HCT116 (cell line): Measurements from ENCODE around the gene TNNI3.

Source experiments
- CBX3 ChIP-seq: IDR thresholded peaks from 2 replicates; pipeline ENCODE4 v1.6.1; 2012; ENCODE audit warnings: low read depth
- CEBPB ChIP-seq: IDR thresholded peaks from 2 replicates; pipeline ENCODE4 v1.6.1; 2012; ENCODE audit warnings: low read depth
- EZH2 ChIP-seq: fragments of 200-600 bp; sonication (generic); IDR thresholded peaks from 2 replicates; pipeline ENCODE4 v1.6.1; 2017; ENCODE audit warnings: antibody characterized with exemption, mixed run types
- EZH2phosphoT487 ChIP-seq: fragments of 200-600 bp; IDR thresholded peaks from 2 replicates; pipeline ENCODE4 v1.6.1; 2018; ENCODE audit warnings: antibody characterized with exemption, borderline replicate concordance
- FOSL1 ChIP-seq: IDR thresholded peaks from 2 replicates; pipeline ENCODE4 v1.6.1; 2012; ENCODE audit warnings: low read depth
- POLR2A ChIP-seq: IDR thresholded peaks from 2 replicates; pipeline ENCODE4 v1.7.0; 2011; ENCODE audit warnings: borderline replicate concordance; ENCODE audit not compliant: insufficient read depth, insufficient read length; ENCODE audit errors: extremely low read depth
- POLR2AphosphoS5 ChIP-seq: IDR thresholded peaks from 2 replicates; pipeline ENCODE4 v1.6.1; 2011; ENCODE audit warnings: mild to moderate bottlenecking, low read depth, low read length, moderate library complexity
- SIN3A ChIP-seq: IDR thresholded peaks from 2 replicates; pipeline ENCODE4 v1.6.1; 2012; ENCODE audit warnings: low read depth
- SRF ChIP-seq: IDR thresholded peaks from 2 replicates; pipeline ENCODE4 v1.6.1; 2012; ENCODE audit warnings: low read depth
- YY1 ChIP-seq: IDR thresholded peaks from 2 replicates; pipeline ENCODE4 v1.6.1; 2011; ENCODE audit warnings: low read length, low read depth, moderate library complexity, mild to moderate bottlenecking; ENCODE audit not compliant: insufficient replicate concordance; ENCODE audit errors: extremely low read depth
- ZNF274 ChIP-seq: fragments of 200-500 bp; sonication (Bioruptor generic); IDR thresholded peaks from 2 replicates; pipeline ENCODE4 v1.6.1; 2014; ENCODE audit warnings: mild to moderate bottlenecking, low read depth, low read length, inconsistent platforms
- TF ChIP-seq, protein P1 (sequence below), 3 experiments: fragments of 200-600 bp in 1 of 3; sonication (generic) in 1 of 3; IDR thresholded peaks in 2 of 3; conservative IDR thresholded peaks in 1 of 3; 2 replicates each; pipeline ENCODE4 v1.5.1; 2012 to 2017; ENCODE audit warnings: low read depth in 2 of 3, low read length in 2 of 3, antibody characterized with exemption in 1 of 3, borderline replicate concordance in 1 of 3, control low read depth in 1 of 3, mild to moderate bottlenecking in 1 of 3, mixed read lengths in 1 of 3, mixed run types in 1 of 3, moderate library complexity in 1 of 3; ENCODE audit not compliant: insufficient read depth in 1 of 3
- TF ChIP-seq, protein P2 (sequence below): IDR thresholded peaks from 2 replicates; pipeline ENCODE4 v1.6.1; 2012; ENCODE audit warnings: low read depth

GRCh38 chr19:55131421-55131820 lies 26.1 kb downstream of the TNNI3 start:
- TF ChIP-seq POLR2A (no peak), SRF (no peak), ZNF274 (no peak), CEBPB (no peak), FOSL1 (no peak), EZH2 (no peak), CBX3 (no peak), POLR2AphosphoS5 (no peak), YY1 (no peak), EZH2phosphoT487 (no peak), SIN3A (no peak)
- TF ChIP-seq, protein P1, sequence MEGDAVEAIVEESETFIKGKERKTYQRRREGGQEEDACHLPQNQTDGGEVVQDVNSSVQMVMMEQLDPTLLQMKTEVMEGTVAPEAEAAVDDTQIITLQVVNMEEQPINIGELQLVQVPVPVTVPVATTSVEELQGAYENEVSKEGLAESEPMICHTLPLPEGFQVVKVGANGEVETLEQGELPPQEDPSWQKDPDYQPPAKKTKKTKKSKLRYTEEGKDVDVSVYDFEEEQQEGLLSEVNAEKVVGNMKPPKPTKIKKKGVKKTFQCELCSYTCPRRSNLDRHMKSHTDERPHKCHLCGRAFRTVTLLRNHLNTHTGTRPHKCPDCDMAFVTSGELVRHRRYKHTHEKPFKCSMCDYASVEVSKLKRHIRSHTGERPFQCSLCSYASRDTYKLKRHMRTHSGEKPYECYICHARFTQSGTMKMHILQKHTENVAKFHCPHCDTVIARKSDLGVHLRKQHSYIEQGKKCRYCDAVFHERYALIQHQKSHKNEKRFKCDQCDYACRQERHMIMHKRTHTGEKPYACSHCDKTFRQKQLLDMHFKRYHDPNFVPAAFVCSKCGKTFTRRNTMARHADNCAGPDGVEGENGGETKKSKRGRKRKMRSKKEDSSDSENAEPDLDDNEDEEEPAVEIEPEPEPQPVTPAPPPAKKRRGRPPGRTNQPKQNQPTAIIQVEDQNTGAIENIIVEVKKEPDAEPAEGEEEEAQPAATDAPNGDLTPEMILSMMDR (IDR thresholded peaks at IDR 0.05 in 2 of 3, conservative IDR thresholded peaks at IDR 0.05 in 1 of 3; ENCODE audit: borderline replicate concordance in 1 of 3, insufficient read depth in 1 of 3, low read depth in 2 of 3, low read length in 2 of 3), result no peak
- TF ChIP-seq, protein P2, sequence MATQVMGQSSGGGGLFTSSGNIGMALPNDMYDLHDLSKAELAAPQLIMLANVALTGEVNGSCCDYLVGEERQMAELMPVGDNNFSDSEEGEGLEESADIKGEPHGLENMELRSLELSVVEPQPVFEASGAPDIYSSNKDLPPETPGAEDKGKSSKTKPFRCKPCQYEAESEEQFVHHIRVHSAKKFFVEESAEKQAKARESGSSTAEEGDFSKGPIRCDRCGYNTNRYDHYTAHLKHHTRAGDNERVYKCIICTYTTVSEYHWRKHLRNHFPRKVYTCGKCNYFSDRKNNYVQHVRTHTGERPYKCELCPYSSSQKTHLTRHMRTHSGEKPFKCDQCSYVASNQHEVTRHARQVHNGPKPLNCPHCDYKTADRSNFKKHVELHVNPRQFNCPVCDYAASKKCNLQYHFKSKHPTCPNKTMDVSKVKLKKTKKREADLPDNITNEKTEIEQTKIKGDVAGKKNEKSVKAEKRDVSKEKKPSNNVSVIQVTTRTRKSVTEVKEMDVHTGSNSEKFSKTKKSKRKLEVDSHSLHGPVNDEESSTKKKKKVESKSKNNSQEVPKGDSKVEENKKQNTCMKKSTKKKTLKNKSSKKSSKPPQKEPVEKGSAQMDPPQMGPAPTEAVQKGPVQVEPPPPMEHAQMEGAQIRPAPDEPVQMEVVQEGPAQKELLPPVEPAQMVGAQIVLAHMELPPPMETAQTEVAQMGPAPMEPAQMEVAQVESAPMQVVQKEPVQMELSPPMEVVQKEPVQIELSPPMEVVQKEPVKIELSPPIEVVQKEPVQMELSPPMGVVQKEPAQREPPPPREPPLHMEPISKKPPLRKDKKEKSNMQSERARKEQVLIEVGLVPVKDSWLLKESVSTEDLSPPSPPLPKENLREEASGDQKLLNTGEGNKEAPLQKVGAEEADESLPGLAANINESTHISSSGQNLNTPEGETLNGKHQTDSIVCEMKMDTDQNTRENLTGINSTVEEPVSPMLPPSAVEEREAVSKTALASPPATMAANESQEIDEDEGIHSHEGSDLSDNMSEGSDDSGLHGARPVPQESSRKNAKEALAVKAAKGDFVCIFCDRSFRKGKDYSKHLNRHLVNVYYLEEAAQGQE, result no peak
